ENCODE results near the gene GVQW3.

The GVQW3 gene

GRCh38 chr11:76445121-76446084 is 64.3 kb downstream of the GVQW3 start:
- peak; percentile 73 for DNase-seq (ENCODE audit: low spot score)

- DNase-seq (ENCODE audit: low spot score) = no peak
These were observed 67.4 kb downstream of the GVQW3 start for GRCh38 chr11:76448506-76448905.

- no peak for DNase-seq (ENCODE audit: low spot score)
These were observed 72.1 kb downstream of the GVQW3 start for GRCh38 chr11:76453248-76453647.

- no peak for DNase-seq (ENCODE audit: low spot score)
These were observed 74.2 kb downstream of the GVQW3 start for GRCh38 chr11:76455331-76455730.

GRCh38 chr11:76455931-76456330 is 74.8 kb downstream of the GVQW3 start:
- DNase-seq (ENCODE audit: low spot score) = no peak

GRCh38 chr11:76456571-76456970 is 75.4 kb downstream of the GVQW3 start:
- DNase-seq (ENCODE audit: low spot score) = no peak

All from Ammon's horn (tissue), 1 donor.